ENCODE measurements around the gene TPMT. TPM values are rescaled to one million over a fixed set of nuclear protein-coding genes. Genes with fewer than 3 reads are reported as not detected.

The TPMT gene
- total RNA-seq, 1 experiment from 2014 or later, result 9.7 TPM

GRCh38 chr6:18118330-18118729 lies 36.5 kb downstream of the TPMT start:
- no TSS peak for BruUV-seq (replicated peaks)
- ATAC-seq (no peak), DNase-seq (ENCODE audit: low read depth, low spot score) (no peak)
- Histone ChIP-seq H3K27ac (ENCODE audit: low read length) (no peak overlapping the region), H3K4me1 (ENCODE audit: control insufficient read depth, insufficient read depth, low read length) (no peaks in the 10 kb centered on the region), H3K9me3 (ENCODE audit: control insufficient read depth, insufficient read depth, low read depth, low read length) (no peaks in the 10 kb centered on the region), H3K27me3 (ENCODE audit: control insufficient read depth, insufficient read depth, low read length) (no peaks in the 10 kb centered on the region), H3K4me3 (ENCODE audit: low read depth in 2 of 2, low read length in 2 of 2) (no peak overlapping the region), H3K36me3 (ENCODE audit: control insufficient read depth, insufficient read depth, low read length) (no peaks in the 10 kb centered on the region)
- CTCF ChIA-PET, result no interaction called here
- in situ Hi-C loops (cut with HindIII; ENCODE audit: low pct_unique_long_range_greater_than_20kb, low sequenced_read_pairs) (no loop called here), intact Hi-C loops (cut with micrococcal nuclease; ENCODE audit: unreplicated experiment) (no loop called here)
- TF ChIP-seq REST (IDR thresholded peaks at IDR 0.05; ENCODE audit: insufficient read depth in 1 of 2, low read depth in 2 of 2, low read length in 1 of 2) (no peak), CTCF (IDR thresholded peaks at IDR 0.05) (no peak), POLR2AphosphoS5 (IDR thresholded peaks at IDR 0.05; ENCODE audit: low read depth, low read length) (no peak), TCF7L2 (IDR thresholded peaks at IDR 0.05; ENCODE audit: low read depth, low read length) (no peak), SIN3A (IDR thresholded peaks at IDR 0.05; ENCODE audit: borderline replicate concordance, insufficient read depth, low read depth, low read length) (no peak)
- POLR2A ChIA-PET, result no interaction called here

GRCh38 chr6:18117136-18117535 lies 37.7 kb downstream of the TPMT start:
- POLR2A ChIA-PET, result no interaction called here
- CTCF ChIA-PET, result no interaction called here
- no peak for TF ChIP-seq TCF7L2 (IDR thresholded peaks at IDR 0.05; ENCODE audit: low read depth, low read length)
- TF ChIP-seq SIN3A (IDR thresholded peaks at IDR 0.05; ENCODE audit: borderline replicate concordance, insufficient read depth, low read depth, low read length), result no peak
- TF ChIP-seq REST (IDR thresholded peaks at IDR 0.05; ENCODE audit: insufficient read depth in 1 of 2, low read depth in 2 of 2, low read length in 1 of 2), result no peak
- no peak for TF ChIP-seq POLR2AphosphoS5 (IDR thresholded peaks at IDR 0.05; ENCODE audit: low read depth, low read length)
- no peak for TF ChIP-seq CTCF (IDR thresholded peaks at IDR 0.05)

More at GRCh38 chr6:18117136-18117535, 37.7 kb downstream of the TPMT start:
- H3K36me3 ChIP-seq (ENCODE audit: control insufficient read depth, insufficient read depth, low read length), result no peaks in the 10 kb centered on the region
- no peaks in the 10 kb centered on the region for H3K27me3 ChIP-seq (ENCODE audit: control insufficient read depth, insufficient read depth, low read length)
- intact Hi-C loops (cut with micrococcal nuclease; ENCODE audit: unreplicated experiment), result no loop called here
- no peaks in the 10 kb centered on the region for H3K4me1 ChIP-seq (ENCODE audit: control insufficient read depth, insufficient read depth, low read length)
- in situ Hi-C loops (cut with HindIII; ENCODE audit: low pct_unique_long_range_greater_than_20kb, low sequenced_read_pairs), result no loop called here
- DNase-seq (ENCODE audit: low read depth, low spot score), result no peak
- no TSS peak for BruUV-seq (replicated peaks)
- H3K9me3 ChIP-seq (ENCODE audit: control insufficient read depth, insufficient read depth, low read depth, low read length), result no peaks in the 10 kb centered on the region
- no peak for ATAC-seq
- H3K27ac ChIP-seq (ENCODE audit: low read length), result no peak overlapping the region
- H3K4me3 ChIP-seq (ENCODE audit: low read depth in 2 of 2, low read length in 2 of 2), result no peak overlapping the region

Data from Panc1 (cell line).